H9 (cell line): ENCODE measurements around the gene PTGS1. TPM values are rescaled to one million over a fixed set of nuclear protein-coding genes. Genes with fewer than 3 reads are reported as not detected.

Experiments used
- DNase-seq: peaks from one replicate; pipeline ENCODE4 v3.0.0-alpha.2; 2017
- H2AFZ ChIP-seq: one replicate; pipeline ENCODE4 v1.6.1; 2013; ENCODE audit warnings: mild to moderate bottlenecking, low read length, control low read depth, moderate library complexity
- H2AK5ac ChIP-seq: 2 replicates; pipeline ENCODE4 v1.6.1; 2013; ENCODE audit warnings: low read length, control low read depth, mixed read lengths; ENCODE audit not compliant: insufficient read length
- H2BK120ac ChIP-seq: one replicate; pipeline ENCODE4 v1.6.1; 2013; ENCODE audit warnings: low read depth, mild to moderate bottlenecking, low read length, control low read depth, inconsistent platforms; ENCODE audit not compliant: poor library complexity, severe bottlenecking
- H2BK12ac ChIP-seq: 2 replicates; pipeline ENCODE4 v1.6.1; 2013; ENCODE audit warnings: low read length, control low read depth, mixed read lengths, low read depth; ENCODE audit not compliant: insufficient read length
- H2BK15ac ChIP-seq: 2 replicates; pipeline ENCODE4 v1.6.1; 2013; ENCODE audit warnings: low read depth, low read length, control low read depth
- H2BK20ac ChIP-seq: one replicate; pipeline ENCODE4 v1.6.1; 2013; ENCODE audit warnings: low read depth, mild to moderate bottlenecking, low read length, control low read depth, inconsistent platforms; ENCODE audit not compliant: poor library complexity, severe bottlenecking
- H2BK5ac ChIP-seq: 2 replicates; pipeline ENCODE4 v1.6.1; 2013; ENCODE audit warnings: low read length, control low read depth, mixed read lengths; ENCODE audit not compliant: insufficient read length
- H3K14ac ChIP-seq: 2 replicates; pipeline ENCODE4 v1.6.1; 2013; ENCODE audit warnings: low read length, control low read depth; ENCODE audit not compliant: insufficient read depth
- H3K18ac ChIP-seq: 2 replicates; pipeline ENCODE4 v1.6.1; 2013; ENCODE audit warnings: low read depth, mild to moderate bottlenecking, mixed read lengths, low read length, control low read depth; ENCODE audit not compliant: insufficient read length
- H3K23ac ChIP-seq: 2 replicates; pipeline ENCODE4 v1.6.1; 2013; ENCODE audit warnings: low read length, control low read depth, mixed read lengths, low read depth; ENCODE audit not compliant: insufficient read length
- H3K23me2 ChIP-seq: 2 replicates; pipeline ENCODE4 v1.6.1; 2013; ENCODE audit warnings: low read depth, mild to moderate bottlenecking, mixed read lengths, low read length, control low read depth; ENCODE audit not compliant: insufficient read length, poor library complexity, severe bottlenecking
- H3K27ac ChIP-seq: 2 replicates; pipeline ENCODE4 v1.5.1; 2013; ENCODE audit warnings: low read length, control low read depth, mixed read lengths, low read depth; ENCODE audit not compliant: insufficient read length
- H3K27me3 ChIP-seq: 2 replicates; pipeline ENCODE4 v1.6.1; 2013; ENCODE audit warnings: low read length, control low read depth, inconsistent platforms; ENCODE audit not compliant: insufficient read depth
- H3K4ac ChIP-seq: 2 replicates; pipeline ENCODE4 v1.6.1; 2013; ENCODE audit warnings: low read depth, mild to moderate bottlenecking, control low read depth, inconsistent platforms, low read length, moderate library complexity
- H3K4me1 ChIP-seq: 2 replicates; pipeline ENCODE4 v1.6.1; 2013; ENCODE audit warnings: low read length, control low read depth, inconsistent platforms; ENCODE audit not compliant: insufficient read depth
- H3K4me2 ChIP-seq: 2 replicates; pipeline ENCODE4 v1.6.1; 2013; ENCODE audit warnings: low read length, control low read depth, mixed read lengths; ENCODE audit not compliant: insufficient read length, insufficient read depth
- H3K56ac ChIP-seq: 2 replicates; pipeline ENCODE4 v1.6.1; 2013; ENCODE audit warnings: low read depth, mild to moderate bottlenecking, mixed read lengths, low read length, control low read depth; ENCODE audit not compliant: insufficient read length
- H3K79me1 ChIP-seq: 2 replicates; pipeline ENCODE4 v1.6.1; 2013; ENCODE audit warnings: low read depth, mild to moderate bottlenecking, moderate library complexity, low read length, control low read depth, inconsistent platforms; ENCODE audit not compliant: insufficient read depth, poor library complexity, severe bottlenecking
- H3K79me2 ChIP-seq: 2 replicates; pipeline ENCODE4 v1.6.1; 2013; ENCODE audit warnings: low read length, control low read depth, inconsistent platforms; ENCODE audit not compliant: insufficient read depth
- H3K9ac ChIP-seq: 2 replicates; pipeline ENCODE4 v1.6.1; 2013; ENCODE audit warnings: low read length, control low read depth, mixed read lengths; ENCODE audit not compliant: insufficient read length; ENCODE audit errors: extremely low read depth
- H3K9me3 ChIP-seq: one replicate; pipeline ENCODE4 v1.6.1; 2013; ENCODE audit warnings: low read depth, low read length, inconsistent platforms; ENCODE audit not compliant: control insufficient read depth
- H3T11ph ChIP-seq: one replicate; pipeline ENCODE4 v1.6.1; 2013; ENCODE audit warnings: mild to moderate bottlenecking, low read length, control low read depth, inconsistent platforms
- H4K20me1 ChIP-seq: one replicate; pipeline ENCODE4 v1.6.1; 2013; ENCODE audit not compliant: control insufficient read depth, insufficient read length, insufficient read depth
- H4K5ac ChIP-seq: 2 replicates; pipeline ENCODE4 v1.6.1; 2013; ENCODE audit warnings: low read depth, mild to moderate bottlenecking, mixed read lengths, low read length, control low read depth; ENCODE audit not compliant: insufficient read length
- H4K8ac ChIP-seq: replicated peaks from 2 replicates; pipeline ENCODE4 v1.6.1; 2013; ENCODE audit warnings: low read length, control low read depth, mixed read lengths, low read depth; ENCODE audit not compliant: insufficient read length
- H4K91ac ChIP-seq: 2 replicates; pipeline ENCODE4 v1.6.1; 2013; ENCODE audit warnings: low read depth, mild to moderate bottlenecking, moderate library complexity, mixed read lengths, low read length, control low read depth; ENCODE audit not compliant: insufficient read length
- H3K27ac Mint-ChIP-seq, 3 experiments: 2 replicates in 2 of 3; 3 replicates in 1 of 3; pipeline ENCODE4 v1.8.0; 2020 to 2021; ENCODE audit warnings: mixed read lengths in 3 of 3, mild to moderate bottlenecking in 1 of 3, moderate library complexity in 1 of 3
- H3K27me3 Mint-ChIP-seq: 2 replicates; pipeline ENCODE4 v1.8.0; 2021; ENCODE audit warnings: low read depth, mild to moderate bottlenecking, moderate library complexity, mixed read lengths
- H3K36me3 Mint-ChIP-seq, 3 experiments: 2 replicates in 2 of 3; 3 replicates in 1 of 3; pipeline ENCODE4 v1.8.0; 2020 to 2021; ENCODE audit warnings: low read depth in 3 of 3, mixed read lengths in 3 of 3; ENCODE audit not compliant: insufficient read depth in 1 of 3
- H3K4me1 Mint-ChIP-seq, 2 experiments: 2 replicates each; pipeline ENCODE4 v1.8.0; 2020; ENCODE audit warnings: mixed read lengths in 2 of 2
- H3K4me3 Mint-ChIP-seq, 2 experiments: 2 replicates in 1 of 2; 3 replicates in 1 of 2; pipeline ENCODE4 v1.8.0; 2020 to 2021; ENCODE audit warnings: mild to moderate bottlenecking in 2 of 2, mixed read lengths in 2 of 2, moderate library complexity in 1 of 2
- H3K9me3 Mint-ChIP-seq, 2 experiments: 2 replicates in 1 of 2; 3 replicates in 1 of 2; pipeline ENCODE4 v1.8.0; 2020; ENCODE audit warnings: mild to moderate bottlenecking in 2 of 2, mixed read lengths in 2 of 2, moderate library complexity in 1 of 2
- CTCF ChIP-seq: fragments of 200-600 bp; sonication (generic); conservative IDR thresholded peaks from 3 replicates; pipeline ENCODE4 v1.8.0; 2021; ENCODE audit warnings: antibody characterized with exemption, mild to moderate bottlenecking
- WGBS: extraction: QIAGEN DNeasy Blood & Tissue Kit; methylation state at CpG from one replicate; pipeline ENCODE4 v1.1.7; 2013; ENCODE audit warnings: missing lambda C conversion rate, low lambda C conversion rate, mixed read lengths; ENCODE audit not compliant: insufficient read length; ENCODE audit errors: extremely low coverage; 5-methylcytosine and 5-hydroxymethylcytosine counted together
- total RNA-seq: library from RNA; stranded (reverse); gene quantifications from 2 replicates; pipeline ENCODE4 v1.2.1, GENCODE V29; 2021

The PTGS1 gene
- total RNA-seq, 1 experiment from 2014 or later, result 1.3 TPM

DNA sequence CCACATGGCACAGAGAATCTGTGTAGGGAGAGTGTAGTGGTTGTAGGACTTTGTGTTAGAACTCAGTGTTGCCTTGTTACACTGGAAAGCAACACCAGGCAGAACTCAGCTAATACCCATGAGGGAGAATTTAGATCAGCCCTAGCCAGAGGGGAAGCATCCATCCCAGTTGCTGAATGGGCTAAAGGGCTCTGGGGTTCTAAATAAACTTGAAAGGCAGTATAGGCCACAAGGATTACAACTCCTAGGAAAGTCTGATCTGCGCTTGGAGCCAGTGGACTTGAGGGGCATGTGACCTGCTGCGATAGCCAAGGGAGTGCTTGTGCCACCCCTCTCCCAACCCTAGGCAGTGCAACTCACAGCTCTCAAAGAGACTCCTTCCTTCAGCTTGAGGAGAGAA is 26.9 kb downstream of the PTGS1 start:
- no peak overlapping the region for H3K4me3 Mint-ChIP-seq
- Histone ChIP-seq H3T11ph (no peak overlapping the region), H3K79me1 (no peaks in the 10 kb centered on the region), H2AFZ (no peak overlapping the region), H2BK15ac (no peak overlapping the region), H2AK5ac (no peak overlapping the region), H3K18ac (no peak overlapping the region), H3K23ac (no peak overlapping the region), H3K27ac (no peak overlapping the region), H4K5ac (no peak overlapping the region), H3K9me3 (no peaks in the 10 kb centered on the region), H2BK5ac (no peak overlapping the region), H3K9ac (no peak overlapping the region), H4K91ac (no peak overlapping the region), H2BK20ac (no peak overlapping the region), H2BK12ac (no peak overlapping the region), H2BK120ac (no peak overlapping the region), H3K56ac (no peak overlapping the region), H3K27me3 (no peaks in the 10 kb centered on the region), H4K8ac (no peak overlapping the region), H3K79me2 (no peaks in the 10 kb centered on the region), H3K4me2 (no peak overlapping the region), H3K23me2 (no peaks in the 10 kb centered on the region), H3K4ac (no peak overlapping the region), H4K20me1 (no peaks in the 10 kb centered on the region), H3K14ac (no peak overlapping the region), H3K4me1 (no peaks in the 10 kb centered on the region)
- H3K27ac Mint-ChIP-seq, result no peak overlapping the region
- peaks cover 14% of the 10 kb centered on the region for H3K27me3 Mint-ChIP-seq
- H3K36me3 Mint-ChIP-seq, result no peaks in the 10 kb centered on the region
- WGBS, result no CpG with 5 or more reads among the region's 2 CpGs
- TF ChIP-seq CTCF, result no peak
- peaks cover 2 to 16% of the 10 kb centered on the region in 2 experiments; a peak in 3 of 5 replicates for H3K9me3 Mint-ChIP-seq
- H3K4me1 Mint-ChIP-seq, result no peaks in the 10 kb centered on the region
- DNase-seq, result no peak
